Transverse colon (tissue), 3 donors: ENCODE measurements around the gene PRAMEF15.
"Not testable (repeated sequence)": the region's sequence is repeated elsewhere in the genome, so short reads cannot be mapped to it uniquely, and the experiment has no call there.

Experiments used
- EP300 ChIP-seq: sonication (generic); formaldehyde crosslinking; IDR thresholded peaks from one replicate; pipeline ENCODE4 v1.6.1; 2017; ENCODE audit warnings: antibody characterized with exemption, low read depth
- POLR2A ChIP-seq: fragments of 450-650 bp; IDR thresholded peaks from one replicate; pipeline ENCODE4 v1.6.1; 2016; ENCODE audit warnings: antibody characterized with exemption, mild to moderate bottlenecking, moderate library complexity
- TF ChIP-seq, protein P1 (sequence below), 5 experiments: fragments of 200-600 bp in 3 of 5; fragments of 450-650 bp in 2 of 5; sonication (generic) in 3 of 5; IDR thresholded peaks; 1 replicate in 2 of 5; 2 replicates in 3 of 5; pipeline ENCODE4 v1.5.1; 2016 to 2017; ENCODE audit warnings: antibody characterized with exemption in 5 of 5, inconsistent platforms in 3 of 5, mild to moderate bottlenecking in 2 of 5, moderate library complexity in 1 of 5

DNA sequence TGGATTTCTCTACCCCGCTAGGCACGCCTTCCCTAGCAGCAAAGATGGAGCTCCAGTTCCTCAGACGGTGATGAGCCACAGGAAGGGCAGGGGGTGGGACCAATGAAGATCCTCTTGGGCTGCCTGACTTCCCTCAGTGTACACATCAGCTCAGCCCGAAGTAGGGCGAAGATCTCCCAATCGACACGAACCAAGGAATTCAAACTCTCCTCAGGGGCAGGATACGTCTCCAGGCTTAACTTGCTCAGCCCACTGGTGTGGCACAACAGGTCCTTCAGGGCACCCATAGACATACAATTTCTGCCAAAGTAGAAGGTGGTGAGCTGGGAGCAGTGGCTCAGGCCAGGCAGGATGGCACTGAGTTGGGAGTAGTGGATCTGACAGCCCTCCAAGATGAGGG, 27.1 kb downstream of the PRAMEF15 start:
- TF ChIP-seq POLR2A, EP300: not testable (repeated sequence)
- TF ChIP-seq, protein P1, sequence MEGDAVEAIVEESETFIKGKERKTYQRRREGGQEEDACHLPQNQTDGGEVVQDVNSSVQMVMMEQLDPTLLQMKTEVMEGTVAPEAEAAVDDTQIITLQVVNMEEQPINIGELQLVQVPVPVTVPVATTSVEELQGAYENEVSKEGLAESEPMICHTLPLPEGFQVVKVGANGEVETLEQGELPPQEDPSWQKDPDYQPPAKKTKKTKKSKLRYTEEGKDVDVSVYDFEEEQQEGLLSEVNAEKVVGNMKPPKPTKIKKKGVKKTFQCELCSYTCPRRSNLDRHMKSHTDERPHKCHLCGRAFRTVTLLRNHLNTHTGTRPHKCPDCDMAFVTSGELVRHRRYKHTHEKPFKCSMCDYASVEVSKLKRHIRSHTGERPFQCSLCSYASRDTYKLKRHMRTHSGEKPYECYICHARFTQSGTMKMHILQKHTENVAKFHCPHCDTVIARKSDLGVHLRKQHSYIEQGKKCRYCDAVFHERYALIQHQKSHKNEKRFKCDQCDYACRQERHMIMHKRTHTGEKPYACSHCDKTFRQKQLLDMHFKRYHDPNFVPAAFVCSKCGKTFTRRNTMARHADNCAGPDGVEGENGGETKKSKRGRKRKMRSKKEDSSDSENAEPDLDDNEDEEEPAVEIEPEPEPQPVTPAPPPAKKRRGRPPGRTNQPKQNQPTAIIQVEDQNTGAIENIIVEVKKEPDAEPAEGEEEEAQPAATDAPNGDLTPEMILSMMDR (IDR thresholded peaks at IDR 0.05): not testable (repeated sequence)
